H1 (cell line): ENCODE results near the gene CCNK. TPM values are rescaled to one million over a fixed set of nuclear protein-coding genes. Genes with fewer than 3 reads are reported as not detected.

Experiments
- CBX8 ChIP-seq: fragments of 300-800, 300-1000 bp; sonication (generic); IDR thresholded peaks from 2 replicates; pipeline ENCODE4 v1.7.1; 2016; ENCODE audit warnings: low read depth, low read length, borderline replicate concordance
- EP300 ChIP-seq, 2 experiments: IDR thresholded peaks; 1 replicate in 1 of 2; 2 replicates in 1 of 2; pipeline ENCODE4 v1.6.1; 2011 to 2012; ENCODE audit warnings: low read depth in 2 of 2, low read length in 2 of 2, mild to moderate bottlenecking in 2 of 2, borderline replicate concordance in 1 of 2, inconsistent platforms in 1 of 2, moderate library complexity in 1 of 2
- FOSL1 ChIP-seq: IDR thresholded peaks from 2 replicates; pipeline ENCODE4 v1.6.1; 2011; ENCODE audit warnings: mild to moderate bottlenecking, low read depth, low read length, moderate library complexity; ENCODE audit not compliant: insufficient read depth
- JUN ChIP-seq: IDR thresholded peaks from 2 replicates; pipeline ENCODE4 v1.6.1; 2011; ENCODE audit warnings: low read depth, mild to moderate bottlenecking, improper control_type of control experiment, low read length
- SAP30 ChIP-seq: fragments of 300-600 bp; sonication (generic); IDR thresholded peaks from 2 replicates; pipeline ENCODE4 v1.7.1; 2012; ENCODE audit warnings: low read length, moderate library complexity, mild to moderate bottlenecking, inconsistent platforms; ENCODE audit not compliant: insufficient read depth, insufficient replicate concordance
- SIRT6 ChIP-seq: IDR thresholded peaks from one replicate; pipeline ENCODE4 v1.7.1; 2012; ENCODE audit warnings: low read length, inconsistent platforms
- SIX5 ChIP-seq: IDR thresholded peaks from 2 replicates; pipeline ENCODE4 v1.6.1; 2011; ENCODE audit warnings: mild to moderate bottlenecking, low read depth, low read length
- polyA plus RNA-seq, 7 experiments: library from polyadenylated mRNA; depleted of rRNA in 3 of 7; stranded (reverse) in 5 of 7; unstranded in 2 of 7; fragments of >200 nt in 5 of 7; fragments of 200-250 nt in 2 of 7; gene quantifications; 1 replicate in 5 of 7; 2 replicates in 1 of 7; 4 replicates in 1 of 7; pipeline versions ENCODE4 v1.2.1 to v1.2.3, GENCODE V29; 2011 to 2013; ENCODE audit warnings: missing spikeins in 2 of 7, mixed read lengths in 2 of 7
- total RNA-seq: library from RNA; stranded (reverse); fragmentation: NEBNext Ultra II Directional; extraction: Animal tissue kit (Norgen Biotek cat#: 25700); gene quantifications from 2 replicates; pipeline ENCODE4 v1.2.1, GENCODE V29; 2021
- TF ChIP-seq, protein P1 (sequence below): IDR thresholded peaks from 2 replicates; pipeline ENCODE4 v1.6.1; 2012; ENCODE audit warnings: low read length, inconsistent platforms

The CCNK gene
- total and polyA plus RNA-seq, 2 of the 8 experiments (the other 6 are each of a cell fraction or from before 2014, with no cell fraction given): 10.7 to 82.7 TPM

DNA sequence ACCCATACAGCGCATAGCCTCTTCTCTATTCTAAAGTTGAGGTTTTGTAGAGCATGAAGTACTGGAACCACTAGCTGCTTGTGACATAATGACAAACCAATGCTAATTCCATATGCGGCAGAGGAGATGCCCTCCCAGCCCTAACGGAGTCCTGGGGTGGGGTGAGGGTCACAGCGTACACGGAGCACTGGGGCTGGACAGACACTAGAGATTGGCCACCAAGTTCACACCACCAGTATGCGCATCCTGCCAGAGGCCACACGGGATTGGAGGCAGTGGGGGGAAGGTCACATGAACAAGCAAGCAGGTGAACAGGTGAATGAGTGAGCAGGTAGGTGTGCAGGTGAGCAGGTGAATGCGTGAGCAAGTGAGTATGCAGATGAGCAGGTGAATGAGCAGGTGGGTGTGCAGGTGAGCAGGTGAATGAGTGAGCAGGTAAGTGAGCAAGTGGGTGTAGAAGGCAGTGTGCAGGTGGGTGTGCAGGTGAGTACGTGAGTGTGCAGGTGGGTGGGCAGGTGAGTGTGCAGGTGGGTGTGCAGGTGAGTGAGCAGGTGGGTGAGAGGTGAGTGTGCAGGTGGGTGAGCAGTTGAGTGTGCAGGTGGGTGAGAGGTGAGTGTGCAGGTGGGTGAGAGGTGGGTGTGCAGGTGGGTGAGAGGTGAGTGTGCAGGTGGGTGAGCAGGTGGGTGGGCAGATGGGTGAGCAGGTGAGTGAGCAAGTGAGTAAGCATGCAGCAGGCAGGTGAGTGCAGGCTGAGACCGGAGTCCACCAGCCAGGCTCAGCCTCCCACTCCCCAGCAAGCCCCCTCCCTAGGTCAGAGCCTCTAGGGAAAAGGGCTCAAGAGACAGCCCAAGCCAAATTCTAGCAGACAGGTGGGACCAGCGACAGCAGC lies 70.1 kb downstream of the CCNK start (continued):
- TF ChIP-seq JUN (no peak), SIRT6 (no peak), CBX8 (no peak), SIX5 (no peak), FOSL1 (no peak), SAP30 (no peak), EP300 (IDR thresholded peaks at IDR 0.05; ENCODE audit: borderline replicate concordance in 1 of 2, low read depth in 2 of 2, low read length in 2 of 2) (no peak)
- TF ChIP-seq, protein P1, sequence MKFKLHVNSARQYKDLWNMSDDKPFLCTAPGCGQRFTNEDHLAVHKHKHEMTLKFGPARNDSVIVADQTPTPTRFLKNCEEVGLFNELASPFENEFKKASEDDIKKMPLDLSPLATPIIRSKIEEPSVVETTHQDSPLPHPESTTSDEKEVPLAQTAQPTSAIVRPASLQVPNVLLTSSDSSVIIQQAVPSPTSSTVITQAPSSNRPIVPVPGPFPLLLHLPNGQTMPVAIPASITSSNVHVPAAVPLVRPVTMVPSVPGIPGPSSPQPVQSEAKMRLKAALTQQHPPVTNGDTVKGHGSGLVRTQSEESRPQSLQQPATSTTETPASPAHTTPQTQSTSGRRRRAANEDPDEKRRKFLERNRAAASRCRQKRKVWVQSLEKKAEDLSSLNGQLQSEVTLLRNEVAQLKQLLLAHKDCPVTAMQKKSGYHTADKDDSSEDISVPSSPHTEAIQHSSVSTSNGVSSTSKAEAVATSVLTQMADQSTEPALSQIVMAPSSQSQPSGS: no peak
- TF ChIP-seq, all 59 proteins: peak for 0
